Ecto neural progenitor cell (in vitro differentiated cells): ENCODE measurements around the gene CNNM3.
A peak's percentile ranks its signal among the peaks of the same experiment; 100 is the strongest.
"Not testable (repeated sequence)": the region's sequence is repeated elsewhere in the genome, so short reads cannot be mapped to it uniquely, and the experiment has no call there.

Source experiments
- DNase-seq: peaks from one replicate; pipeline ENCODE4 v3.0.0-alpha.2; 2018; ENCODE audit warnings: low spot score

Gene CNNM3

DNA sequence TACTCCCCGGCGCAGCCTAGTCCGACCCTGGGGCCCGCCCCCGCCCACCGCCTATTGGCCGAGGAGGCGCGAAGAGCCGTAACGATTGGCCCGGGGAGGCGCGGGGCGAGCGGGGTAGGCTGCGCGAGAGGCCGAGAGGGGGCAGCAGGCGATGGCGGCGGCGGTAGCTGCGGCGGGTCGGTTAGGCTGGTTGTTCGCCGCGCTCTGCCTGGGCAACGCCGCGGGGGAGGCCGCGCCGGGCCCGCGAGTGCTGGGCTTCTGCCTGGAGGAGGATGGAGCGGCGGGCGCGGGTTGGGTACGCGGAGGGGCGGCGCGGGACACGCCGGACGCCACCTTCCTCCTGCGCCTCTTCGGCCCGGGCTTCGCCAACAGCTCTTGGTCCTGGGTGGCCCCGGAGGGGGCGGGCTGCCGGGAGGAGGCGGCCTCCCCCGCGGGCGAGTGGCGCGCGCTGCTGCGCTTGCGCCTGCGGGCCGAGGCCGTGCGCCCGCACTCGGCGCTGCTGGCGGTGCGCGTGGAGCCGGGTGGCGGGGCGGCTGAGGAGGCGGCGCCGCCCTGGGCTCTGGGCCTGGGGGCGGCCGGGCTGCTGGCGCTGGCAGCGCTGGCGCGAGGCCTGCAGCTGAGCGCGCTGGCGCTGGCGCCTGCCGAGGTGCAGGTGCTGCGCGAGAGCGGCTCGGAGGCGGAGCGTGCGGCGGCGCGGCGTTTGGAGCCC lies at the start of gene CNNM3:
Gene CNNM3 (plus strand): TSS at position 142 of the 709 bp plus-strand sequence. CDS start 10 bp downstream, at position 152.
- DNase-seq, result peak; percentile 99

DNA sequence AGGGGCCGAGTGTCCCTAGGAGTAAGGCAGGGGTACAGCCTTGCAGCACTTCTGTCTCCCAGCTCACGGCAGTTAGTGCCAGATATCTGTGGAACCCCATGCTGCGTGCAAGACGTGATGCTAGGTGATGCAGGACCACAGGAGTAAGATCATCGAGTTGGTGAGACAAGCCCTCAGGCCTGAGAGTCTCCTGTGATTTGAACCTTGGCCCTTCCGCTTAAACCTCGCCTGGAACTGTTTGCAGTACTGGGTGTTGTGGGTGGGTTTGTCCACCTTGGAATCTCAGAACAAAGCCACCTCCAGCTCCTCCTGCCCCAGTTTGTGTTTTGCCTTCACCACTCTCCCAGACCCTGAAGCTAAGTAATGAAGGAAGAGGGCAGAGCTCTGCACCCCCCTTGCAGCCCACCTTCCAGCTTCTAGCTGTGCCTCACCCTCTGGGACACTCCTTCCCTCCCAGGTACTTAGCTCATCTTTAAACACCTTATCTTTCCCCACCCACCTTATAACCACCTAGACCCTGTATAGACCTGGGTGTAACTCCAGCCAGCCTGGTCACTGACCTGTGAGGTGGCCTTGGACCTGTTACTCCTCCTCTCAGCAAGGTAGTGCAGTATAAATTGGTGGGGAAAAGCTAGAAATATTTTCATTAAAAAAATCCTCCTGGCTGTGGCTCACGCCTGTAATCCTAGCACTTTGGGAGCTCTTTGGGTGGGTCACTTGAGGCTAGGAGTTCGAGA lies 48.8 kb upstream of the CNNM3 start:
- no peak for DNase-seq

DNA sequence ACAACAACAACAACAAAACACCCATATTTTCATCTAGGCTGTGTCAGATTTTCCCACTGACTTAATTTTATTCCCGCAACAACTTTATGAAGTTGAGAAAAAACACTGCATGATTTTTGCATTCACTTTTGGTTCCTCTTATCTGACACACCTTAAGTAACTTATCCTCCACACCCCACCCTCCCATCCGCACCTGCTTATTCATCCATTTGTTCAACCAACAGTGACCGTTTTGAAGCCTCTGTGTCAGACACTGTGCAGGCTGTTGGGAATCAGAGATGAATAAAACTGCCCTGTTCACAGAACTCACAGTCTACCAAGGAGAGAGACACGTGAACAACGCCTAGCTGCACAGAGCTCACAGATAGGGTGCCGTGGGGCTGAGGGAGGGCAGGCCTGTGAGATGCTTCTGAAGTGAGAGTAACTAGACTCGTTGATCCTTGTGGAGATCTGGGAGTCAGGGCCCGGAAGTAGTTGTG lies 47.9 kb upstream of the CNNM3 start:
- no peak for DNase-seq

DNA sequence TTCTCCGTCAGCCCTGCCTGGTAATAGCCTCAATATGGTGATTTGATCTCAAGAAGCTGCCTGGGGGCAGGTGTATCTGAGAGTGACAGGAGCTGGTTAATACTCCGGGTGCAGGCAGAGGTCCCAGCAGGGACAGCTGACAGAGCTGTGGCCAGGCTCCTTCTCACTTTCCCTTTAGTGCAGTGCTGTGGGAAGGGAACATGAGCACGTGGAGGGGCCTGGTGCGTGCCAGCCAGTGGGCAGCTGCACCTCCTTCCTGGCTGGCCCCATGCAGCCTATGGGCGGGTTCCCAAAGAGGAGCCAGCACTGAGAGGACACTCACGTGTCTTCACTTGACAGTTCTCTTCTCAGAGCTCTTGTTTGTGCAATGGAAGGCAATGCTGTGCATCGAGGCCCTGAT lies 46.3 kb upstream of the CNNM3 start:
- DNase-seq, result no peak

DNA sequence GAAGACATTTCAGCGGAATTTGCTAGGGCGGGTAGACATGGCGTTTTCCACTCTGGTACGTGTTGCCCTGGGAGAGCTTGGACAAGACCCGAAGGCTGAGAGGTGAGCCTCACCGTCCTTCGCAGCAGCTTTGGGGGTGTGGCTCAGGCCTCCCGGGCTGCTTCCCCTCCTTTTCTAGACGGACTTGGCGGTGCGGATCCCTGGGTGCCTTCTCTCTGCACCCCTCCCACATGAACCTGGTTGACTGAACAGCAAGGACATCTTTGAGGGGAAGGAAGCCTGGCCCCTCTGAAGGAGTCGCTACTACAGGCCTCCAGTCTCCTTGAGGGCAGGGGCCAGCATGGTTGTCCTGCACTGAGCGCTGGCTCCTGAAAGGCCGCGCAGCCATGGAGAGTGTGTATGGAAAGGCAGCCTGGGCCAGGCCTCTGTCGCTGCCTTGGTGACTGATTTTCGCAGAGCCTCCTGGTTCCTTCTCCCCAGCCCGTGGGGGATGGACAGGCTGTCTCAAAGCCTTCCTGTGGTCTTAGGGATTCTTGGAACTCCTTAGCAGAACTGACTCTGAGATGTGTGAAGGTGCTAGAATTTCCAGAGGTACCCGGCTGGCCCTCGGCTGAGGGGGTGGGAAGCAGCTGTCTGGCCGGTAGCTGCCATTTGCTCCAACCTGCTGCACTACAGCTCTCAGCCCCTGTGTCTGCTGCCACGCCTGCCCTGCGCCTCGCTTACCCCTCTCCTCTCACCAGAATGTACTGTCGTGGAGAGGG lies 45.4 kb upstream of the CNNM3 start:
- no peak for DNase-seq

DNA sequence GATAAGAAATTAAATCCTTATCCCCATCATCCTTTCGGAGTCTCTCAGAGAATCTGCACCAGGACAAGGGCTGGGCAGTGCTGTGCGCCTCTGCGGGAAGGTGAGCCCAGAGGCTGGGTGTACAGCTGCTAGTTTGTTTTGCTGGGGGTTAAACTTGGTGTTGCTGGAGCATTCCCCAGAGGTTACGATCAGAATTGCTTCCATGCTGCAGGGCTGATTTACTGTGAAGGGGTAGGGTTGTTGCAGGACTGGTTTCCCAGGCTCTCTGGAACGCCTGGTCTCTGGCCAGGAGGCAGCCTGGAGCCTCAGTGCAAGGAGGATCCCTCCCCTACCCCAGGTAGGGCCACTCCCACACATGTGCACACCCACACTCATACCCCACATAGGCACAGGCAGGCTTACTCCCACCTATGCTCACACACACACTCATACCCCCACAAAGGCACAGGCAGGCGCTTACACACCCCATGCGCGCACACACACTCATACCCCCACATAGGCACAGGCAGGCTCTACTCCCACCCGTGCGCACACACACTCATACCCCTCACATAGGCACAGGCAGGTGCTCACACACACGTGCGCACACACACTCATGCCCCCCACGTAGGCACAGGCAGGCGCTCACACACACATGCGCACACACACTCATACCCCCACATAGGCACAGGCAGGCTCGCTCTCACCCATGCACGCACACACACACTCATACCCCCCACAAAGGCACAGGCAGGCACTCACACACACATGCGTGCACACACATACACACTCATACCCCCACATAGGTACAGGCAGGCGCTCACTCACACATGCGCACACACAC lies 44.1 kb upstream of the CNNM3 start:
- DNase-seq, result no peak

DNA sequence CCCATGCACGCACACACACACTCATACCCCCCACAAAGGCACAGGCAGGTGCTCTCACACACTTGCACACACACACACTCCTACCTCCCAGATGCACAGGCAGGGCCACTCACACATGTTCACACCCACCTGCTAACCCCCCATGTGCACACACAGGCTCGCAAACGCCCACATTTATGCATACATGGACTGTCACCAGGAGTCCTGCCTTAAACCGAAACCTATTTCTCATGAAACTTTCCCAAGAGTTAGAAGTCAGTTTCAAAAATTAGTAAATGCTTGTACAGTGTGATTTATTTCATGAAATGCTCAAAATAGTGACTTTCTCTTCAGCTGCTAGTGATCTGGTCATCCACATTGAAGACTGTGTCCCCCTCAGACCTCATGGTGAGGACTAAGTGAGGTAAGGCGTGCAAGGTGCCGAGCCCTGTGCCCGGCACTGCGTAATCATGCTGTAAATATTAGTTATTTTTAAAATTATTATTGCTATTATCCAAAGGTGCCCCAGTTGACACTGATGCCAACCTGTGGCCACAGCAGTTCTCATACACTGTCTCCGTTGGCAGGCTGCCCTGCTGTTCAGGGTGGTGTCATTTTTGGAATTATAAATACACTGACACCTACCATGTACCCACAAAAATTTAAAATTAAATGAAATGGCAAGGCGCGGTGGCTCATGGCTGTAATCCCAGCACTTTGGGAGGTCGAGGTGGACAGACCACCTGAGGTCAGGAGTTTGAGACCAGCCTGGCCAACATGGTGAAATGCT lies 43.0 kb upstream of the CNNM3 start:
- DNase-seq, result no peak

DNA sequence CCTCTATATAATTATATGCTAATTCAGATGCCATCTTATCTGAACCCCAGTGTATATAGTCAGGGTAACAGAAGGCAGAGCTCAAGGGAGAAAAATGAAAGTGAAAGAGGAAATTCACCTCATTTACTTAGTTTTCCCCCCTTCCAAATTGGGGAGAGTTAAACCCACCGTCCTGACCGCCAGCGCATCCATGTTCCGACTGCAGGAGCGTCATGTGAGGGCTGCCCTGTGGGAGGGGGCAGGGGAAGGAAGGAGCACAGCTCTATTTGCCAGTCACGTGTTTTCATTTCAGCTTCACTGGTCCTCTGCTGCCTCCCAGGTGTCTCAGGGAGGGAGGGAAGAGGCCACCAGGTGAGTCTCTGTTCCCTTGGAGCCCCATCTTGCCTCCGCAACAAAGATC lies 42.1 kb upstream of the CNNM3 start:
- DNase-seq, result no peak

DNA sequence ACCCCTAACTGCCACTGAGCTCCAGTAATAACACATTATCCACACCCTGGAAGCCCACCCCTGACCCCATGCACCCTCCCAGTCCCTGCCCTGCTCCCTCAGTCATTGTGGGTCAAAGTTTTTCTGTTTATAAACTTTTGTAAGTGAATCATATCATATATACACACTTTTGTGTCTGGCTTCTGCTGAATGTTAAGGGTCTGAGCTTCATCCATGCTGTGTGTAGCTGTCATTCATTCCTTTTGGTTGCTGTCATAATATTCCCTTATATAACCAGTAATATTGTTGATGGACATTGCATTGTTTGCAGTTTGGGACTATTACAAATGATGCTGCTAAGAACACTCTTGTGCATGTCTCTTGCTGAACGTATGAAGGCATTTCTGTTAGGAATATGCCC lies 40.9 kb upstream of the CNNM3 start:
- no peak for DNase-seq

DNA sequence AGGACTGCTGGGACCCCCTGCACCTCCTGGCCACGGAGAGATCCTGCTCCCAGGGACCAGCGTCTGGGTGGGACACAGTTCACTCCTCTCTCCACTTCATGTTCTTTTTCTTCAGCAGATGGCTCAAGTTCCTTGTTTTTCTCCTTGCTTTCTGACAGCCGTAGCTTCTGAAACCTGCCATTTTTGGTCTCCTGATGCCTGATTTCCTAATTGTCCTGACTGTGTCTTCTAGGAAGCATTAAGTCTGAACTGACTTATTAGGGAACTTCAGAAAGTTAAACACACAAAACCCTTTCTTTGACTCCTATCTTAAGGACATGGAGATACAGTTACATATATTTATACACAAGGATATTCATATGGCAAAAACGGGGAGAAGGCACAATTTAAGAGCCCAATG lies 32.7 kb upstream of the CNNM3 start:
- DNase-seq, result no peak

DNA sequence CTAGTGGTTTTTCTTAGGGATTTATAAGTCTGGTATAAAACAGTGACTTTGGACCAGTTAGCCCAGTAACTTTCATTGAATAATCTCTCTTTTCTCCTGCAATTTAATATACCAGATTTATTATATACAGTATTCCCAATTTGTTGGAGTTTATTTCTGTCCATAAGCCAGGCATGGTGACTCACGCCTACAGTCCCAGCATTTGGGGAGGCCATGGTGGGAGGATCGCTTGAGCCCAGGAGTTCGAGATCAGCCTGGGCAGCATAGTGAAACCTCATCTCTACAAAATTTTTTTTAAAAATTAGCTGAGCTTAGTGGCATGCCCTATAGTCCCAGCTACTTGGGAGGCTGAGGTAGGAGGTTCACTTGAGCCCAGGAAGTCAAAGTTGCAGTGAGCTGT lies 28.7 kb upstream of the CNNM3 start:
- DNase-seq, result no peak

DNA sequence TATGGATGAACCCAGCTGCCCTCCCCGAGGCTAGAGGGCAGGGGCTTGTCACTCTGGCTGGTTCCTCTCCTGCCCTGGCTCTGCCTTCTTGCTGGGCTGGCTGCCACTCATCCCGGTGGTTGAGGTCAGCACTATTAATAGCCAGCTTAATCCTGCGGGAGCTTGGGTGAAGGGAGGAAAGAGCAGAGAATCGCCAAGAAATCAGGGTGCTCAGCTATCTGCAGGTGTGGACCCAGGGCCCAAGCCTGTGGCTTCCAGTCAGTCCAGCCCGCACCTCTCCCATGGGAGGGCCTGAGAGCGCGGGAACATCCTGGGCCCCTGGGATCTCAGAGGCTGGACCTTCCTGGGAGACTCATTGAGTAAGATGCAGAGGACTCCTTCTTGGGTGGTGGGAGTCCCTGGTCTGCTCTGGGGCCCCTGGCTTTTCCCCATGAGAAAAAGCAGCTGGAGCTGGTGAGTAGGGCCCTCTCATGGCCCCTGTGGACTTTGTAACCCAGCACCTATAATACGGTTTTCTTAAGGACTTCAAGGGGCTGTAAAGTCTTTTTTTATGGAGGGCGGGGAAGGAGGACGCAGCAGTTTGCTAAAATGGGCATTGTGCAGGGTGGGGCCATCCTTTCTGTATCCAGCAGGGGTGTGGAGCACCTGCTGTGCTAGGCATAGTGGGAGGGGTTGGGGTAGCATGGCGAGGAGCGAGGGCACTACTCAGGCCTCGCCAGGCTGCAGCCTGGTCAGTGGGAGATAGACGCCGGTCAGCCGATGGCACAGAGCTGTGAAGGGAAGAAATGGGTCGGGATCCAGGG lies 27.4 kb upstream of the CNNM3 start:
- no peak for DNase-seq

DNA sequence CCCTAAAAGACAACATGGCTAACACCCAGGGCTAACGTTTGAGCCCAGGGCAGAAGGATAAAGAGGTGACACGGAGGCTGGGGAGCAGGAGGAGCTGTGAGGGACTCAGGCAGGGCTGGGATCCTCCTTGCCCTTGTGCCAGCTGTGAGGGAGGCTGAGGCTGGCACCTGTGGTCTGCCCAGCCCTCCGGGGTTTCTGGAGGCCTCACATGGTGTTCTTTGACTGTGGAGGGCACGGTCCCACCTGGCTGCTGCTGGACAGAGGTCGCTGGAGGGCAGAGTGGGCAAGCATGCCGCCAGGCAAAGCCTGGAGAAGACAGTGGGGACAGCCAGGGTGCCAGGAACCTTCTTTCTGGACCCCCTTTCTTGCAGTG lies 26.8 kb upstream of the CNNM3 start:
- DNase-seq, result no peak

DNA sequence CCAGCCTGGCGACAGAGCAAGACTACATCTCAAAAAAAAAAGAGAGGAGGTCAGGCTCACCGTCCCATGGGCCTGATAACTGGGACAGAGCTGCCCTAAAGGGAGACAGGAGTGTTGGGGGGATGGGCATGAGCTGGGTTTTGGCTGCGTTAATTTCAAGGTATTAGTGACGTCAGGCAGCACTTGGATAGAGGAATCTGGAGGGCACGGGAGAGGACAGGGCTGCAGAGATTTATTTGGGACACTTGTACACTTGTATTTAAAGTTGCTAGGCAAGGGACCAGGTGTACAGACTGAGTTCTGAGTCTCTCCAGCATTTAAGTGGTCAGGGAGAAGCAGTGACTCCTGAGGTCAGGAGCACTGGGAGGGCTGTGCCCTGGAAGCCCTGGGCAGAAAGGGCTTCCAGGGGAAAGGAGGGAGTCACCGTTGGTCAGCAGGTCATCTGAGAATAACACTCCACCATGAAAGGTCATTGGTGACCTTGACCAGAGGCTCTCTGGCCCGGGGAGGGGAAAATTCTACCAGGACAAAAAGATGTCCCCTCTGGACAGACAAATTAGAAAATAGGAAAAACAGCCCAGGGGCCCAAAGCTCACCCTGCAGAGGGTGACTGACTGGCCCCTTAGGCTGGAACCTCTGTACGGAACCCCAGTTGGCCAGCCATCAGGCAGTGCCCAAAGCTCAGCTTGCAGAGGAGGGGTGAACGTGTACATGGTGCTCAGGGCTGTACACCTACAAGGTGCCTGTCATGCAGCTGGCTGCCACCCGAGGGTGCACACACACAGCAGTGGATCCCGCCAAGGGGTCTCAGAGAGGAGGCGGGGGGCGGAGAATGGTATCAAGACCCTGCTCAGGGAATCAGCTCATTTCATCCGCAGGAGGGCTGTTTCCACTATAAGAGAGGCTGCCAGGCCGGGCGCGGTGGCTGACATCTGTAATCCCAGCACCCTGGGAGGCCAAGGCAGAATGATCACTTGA lies 23.0 kb upstream of the CNNM3 start:
- DNase-seq, result no peak

DNA sequence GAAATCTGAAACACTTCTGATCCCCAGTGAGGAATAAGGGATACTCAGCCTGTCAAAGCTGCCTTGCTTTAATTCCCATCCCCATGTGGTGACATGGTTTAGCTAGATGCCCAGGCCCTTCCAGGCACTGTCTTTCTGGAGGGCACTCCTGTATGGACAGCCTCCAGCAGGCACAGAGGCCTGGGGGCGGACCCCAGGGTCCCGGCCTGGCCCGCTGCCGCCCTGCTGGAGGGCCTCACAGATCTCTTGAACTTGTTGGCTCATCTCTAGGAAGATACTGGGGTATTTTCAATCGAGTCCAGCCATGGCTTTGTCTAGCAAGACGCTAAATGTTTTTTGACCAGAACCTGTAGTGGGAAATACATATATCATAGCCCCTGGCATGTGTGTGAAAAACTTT lies 21.0 kb upstream of the CNNM3 start:
- no peak for DNase-seq

DNA sequence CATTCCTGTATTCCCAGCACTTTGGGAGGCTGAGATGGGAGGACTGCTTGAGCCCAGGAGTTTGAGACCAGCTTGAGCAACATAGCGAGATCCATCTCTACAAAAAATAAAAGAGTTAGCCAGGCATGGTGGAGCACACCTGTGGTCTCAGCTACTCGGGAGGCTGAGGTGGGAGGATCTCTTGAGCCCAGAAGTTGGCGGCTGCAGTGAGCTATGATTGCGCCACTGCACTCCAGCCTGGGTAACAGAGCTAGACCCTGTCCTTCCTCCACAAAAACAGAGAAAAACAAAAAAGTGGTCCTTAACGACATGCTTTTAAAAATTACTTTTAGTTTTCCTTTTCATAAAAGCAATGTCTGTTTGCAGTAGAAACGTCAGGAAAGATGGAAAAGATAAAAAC lies 19.6 kb upstream of the CNNM3 start:
- not testable (repeated sequence) for DNase-seq

DNA sequence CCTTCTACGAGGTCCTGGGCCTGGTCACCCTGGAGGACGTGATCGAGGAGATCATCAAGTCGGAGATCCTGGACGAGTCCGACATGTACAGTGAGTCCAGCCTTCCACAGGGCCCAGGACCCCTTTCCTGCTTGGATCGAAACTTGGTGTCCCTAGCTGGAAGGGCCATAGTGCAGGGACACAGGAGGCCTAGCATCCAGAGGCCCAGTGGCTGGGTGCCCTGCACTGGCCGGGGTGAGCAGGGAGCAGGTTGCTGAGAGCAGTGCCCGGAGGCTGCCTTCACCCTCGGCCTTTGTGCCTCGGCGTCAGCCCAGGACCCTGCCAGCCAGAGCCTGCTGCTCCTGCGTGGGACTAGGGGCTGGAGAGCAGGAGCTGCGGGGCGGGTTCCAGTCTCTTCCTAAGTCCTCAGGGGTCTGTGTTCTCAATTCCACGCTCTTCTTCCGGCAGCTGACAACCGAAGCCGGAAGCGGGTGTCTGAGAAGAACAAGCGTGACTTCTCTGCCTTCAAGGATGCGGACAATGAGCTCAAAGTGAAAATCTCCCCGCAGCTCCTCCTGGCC lies 18.9 kb upstream of the CNNM3 start:
- no peak for DNase-seq

DNA sequence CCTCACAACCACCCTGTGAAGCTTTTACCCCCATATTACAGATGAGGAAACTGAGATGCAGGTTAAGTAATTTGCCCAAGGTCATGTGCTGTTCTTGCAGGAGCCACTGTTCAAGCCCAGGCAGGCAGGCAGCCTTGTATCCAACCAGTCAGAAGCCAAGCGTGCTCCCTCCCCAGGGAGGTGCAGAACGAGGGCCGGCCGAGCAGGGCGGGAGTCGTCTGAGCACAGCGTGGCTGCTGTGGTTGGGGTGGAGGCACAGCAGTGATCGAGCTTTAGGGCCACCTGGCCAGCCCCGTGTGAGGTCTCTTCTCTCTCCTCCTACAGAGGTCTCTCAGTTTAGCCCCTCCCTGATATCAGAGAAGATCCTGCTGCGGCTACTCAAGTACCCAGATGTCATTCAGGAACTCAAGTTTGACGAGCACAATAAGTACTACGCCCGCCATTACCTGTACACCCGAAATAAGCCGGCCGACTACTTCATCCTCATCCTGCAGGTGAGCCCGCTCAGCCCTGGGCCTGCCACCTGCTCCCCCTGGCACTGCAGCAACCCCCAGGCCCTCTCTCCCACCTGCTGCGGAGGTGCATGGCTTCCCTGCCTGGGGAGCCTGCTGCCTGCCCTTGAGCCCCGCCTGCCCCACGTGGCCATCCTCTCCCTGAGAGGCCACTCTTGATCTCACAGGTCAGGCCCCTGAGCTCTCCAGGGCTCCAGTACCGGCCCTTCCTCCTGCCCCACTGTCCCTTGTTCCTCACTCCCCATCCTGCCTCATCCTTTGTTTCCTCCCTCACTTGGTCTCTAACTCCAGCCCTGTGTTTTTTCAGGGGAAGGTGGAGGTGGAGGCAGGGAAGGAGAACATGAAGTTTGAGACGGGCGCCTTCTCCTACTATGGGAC lies 17.1 kb upstream of the CNNM3 start:
- DNase-seq, result no peak
